GM20431 (cell line): ENCODE results near the gene ERBB2.

ENCODE experiments used
- in situ Hi-C: fragments of 300-500 bp; cut with MseI, MboI; formaldehyde crosslinking; loops from one replicate; pipeline ENCODE4 v1.15.0; 2020; ENCODE audit warnings: low sequenced_read_pairs; ENCODE audit not compliant: unreplicated experiment

ERBB2 gene

DNA sequence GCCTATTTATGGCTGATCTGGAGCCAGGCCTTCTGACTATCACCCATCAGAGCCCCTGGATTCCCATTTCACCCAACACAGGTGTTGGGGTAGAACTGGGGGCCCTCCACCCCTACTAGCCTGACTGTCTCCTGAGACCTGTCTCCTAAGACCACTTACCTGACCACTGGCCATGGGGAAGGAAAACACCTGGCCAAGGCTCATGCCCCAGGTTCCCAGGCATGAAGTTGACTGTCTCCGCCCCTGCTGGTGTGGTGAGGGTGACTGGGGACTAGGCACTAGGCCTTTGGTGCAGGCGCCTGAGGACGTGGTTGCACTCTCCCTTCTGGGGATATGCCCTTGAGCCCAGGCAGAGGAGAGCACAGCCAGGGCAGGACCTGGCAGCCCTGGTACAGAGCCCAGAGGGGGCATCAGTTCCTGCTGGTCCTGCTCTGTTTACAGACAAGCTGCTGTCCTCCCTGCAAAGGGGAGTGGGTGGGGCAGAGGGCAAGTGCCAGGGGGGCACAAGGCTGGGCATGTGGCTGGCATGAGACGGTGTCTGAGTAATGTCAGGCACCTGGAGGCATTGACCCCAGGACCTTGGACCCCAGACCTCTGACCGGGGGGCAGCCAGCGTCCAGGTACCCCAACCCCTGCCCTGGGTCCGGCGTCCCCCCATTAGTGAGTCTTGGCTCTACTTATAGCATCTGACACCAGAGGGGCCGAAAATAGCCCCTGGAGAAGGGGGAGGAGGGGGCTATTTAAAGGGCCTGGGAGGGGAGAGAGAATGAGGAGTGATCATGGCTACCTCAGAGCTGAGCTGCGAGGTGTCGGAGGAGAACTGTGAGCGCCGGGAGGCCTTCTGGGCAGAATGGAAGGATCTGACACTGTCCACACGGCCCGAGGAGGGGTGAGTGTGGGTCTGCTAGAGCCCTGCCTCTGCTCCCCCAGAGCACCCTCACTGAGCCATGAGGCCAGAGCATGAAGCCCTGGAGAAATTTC lies 35.0 kb upstream of the ERBB2 start, which contains the start of gene TCAP:
Gene TCAP (plus strand): TSS at position 769 of the 981 bp plus-strand sequence. CDS start 11 bp downstream, at position 780.
- in situ Hi-C loops, result no loop called here

DNA sequence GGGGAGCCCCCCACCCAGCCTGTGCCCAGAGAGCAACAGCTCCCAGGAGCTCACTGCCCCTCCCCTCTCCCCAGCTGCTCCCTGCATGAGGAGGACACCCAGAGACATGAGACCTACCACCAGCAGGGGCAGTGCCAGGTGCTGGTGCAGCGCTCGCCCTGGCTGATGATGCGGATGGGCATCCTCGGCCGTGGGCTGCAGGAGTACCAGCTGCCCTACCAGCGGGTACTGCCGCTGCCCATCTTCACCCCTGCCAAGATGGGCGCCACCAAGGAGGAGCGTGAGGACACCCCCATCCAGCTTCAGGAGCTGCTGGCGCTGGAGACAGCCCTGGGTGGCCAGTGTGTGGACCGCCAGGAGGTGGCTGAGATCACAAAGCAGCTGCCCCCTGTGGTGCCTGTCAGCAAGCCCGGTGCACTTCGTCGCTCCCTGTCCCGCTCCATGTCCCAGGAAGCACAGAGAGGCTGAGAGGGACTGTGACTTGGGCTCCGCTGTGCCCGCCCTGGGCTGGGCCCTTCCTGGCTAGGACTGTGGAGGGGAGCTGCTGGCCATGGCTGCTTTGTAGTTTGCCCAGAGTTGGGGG lies 34.1 kb upstream of the ERBB2 start:
- in situ Hi-C loops, result no loop called here

DNA sequence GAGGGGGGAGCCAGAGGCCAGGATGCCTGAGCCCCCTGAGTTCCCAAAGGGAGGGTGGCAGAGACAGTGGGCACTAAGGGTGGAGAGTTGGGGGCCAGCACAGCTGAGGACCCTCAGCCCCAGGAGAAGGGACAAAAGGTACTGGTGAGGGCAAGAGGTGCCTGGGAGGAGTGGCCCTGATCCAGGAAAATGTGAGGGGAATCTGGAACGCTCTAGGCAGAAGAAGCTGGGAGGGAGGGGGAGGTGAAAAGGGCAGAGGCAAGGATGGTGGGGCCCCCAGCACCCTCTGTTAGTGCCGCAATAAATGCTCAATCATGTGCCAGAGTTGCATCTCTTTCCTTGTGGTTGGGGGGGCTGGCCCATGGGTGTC lies 33.6 kb upstream of the ERBB2 start:
- in situ Hi-C loops, result no loop called here

DNA sequence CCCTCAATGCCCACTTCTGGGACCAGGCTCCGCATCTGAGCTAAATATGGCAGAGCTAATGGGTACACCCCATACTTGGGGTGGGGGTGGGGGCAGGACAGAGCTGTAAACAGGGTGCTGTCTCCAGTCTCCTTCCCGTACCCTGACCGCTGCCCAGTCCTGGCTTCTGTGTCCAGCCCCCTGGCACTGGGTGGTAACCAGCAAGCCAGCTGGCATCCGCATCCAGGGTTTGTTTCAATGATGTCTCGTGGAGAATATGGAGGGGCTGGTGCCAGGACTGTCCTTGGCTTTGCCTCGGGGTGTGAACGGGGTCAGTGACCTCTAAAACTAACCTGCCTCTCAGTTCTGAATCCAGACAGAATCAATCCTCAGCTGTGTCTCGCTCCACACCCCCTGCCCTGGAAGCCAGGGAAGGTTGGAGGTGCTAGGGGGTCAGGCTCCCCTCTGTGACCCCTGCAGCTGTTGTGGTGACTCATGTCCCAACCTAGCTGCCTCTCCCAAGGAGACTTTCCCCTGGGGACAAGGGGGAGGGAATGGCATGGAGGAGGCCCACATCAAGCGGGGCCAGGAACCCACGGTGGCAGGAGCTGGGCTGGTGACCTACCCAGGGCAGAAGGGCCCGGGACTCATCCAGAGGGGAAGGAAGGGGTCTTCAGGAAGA lies 33.1 kb upstream of the ERBB2 start:
- in situ Hi-C loops, result no loop called here

DNA sequence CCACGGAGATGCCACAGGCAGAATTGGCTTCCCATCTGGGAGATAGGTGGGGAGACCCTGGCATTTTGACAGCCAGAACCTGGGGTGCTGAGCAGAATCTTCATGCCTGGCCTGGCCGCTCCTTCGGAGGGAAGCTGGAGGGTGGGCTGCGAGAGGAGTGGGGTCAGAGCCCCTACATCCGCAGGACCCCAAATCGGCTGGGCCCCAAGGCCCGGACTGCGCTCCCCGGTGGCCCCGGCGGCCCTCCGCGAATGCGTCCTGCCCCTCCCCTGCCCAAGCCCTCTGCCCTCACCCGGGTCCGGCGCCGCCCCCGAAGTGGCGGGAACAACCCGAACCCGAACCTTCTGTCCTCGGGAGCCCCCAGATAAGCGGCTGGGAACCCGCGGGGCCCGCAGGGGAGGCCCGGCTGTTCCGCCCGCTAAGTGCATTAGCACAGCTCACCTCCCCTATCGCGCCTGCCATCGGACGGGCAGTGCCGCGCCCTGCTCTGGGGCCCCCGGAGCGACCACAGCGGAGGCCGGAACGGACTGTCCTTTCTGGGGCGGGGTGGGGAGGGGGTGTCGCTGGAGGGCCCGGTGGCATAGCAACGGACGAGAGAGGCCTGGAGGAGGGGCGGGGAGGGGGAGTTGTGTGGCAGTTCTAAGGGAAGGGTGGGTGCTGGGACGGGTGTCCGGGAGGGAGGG lies 32.5 kb upstream of the ERBB2 start:
- in situ Hi-C loops, result no loop called here

DNA sequence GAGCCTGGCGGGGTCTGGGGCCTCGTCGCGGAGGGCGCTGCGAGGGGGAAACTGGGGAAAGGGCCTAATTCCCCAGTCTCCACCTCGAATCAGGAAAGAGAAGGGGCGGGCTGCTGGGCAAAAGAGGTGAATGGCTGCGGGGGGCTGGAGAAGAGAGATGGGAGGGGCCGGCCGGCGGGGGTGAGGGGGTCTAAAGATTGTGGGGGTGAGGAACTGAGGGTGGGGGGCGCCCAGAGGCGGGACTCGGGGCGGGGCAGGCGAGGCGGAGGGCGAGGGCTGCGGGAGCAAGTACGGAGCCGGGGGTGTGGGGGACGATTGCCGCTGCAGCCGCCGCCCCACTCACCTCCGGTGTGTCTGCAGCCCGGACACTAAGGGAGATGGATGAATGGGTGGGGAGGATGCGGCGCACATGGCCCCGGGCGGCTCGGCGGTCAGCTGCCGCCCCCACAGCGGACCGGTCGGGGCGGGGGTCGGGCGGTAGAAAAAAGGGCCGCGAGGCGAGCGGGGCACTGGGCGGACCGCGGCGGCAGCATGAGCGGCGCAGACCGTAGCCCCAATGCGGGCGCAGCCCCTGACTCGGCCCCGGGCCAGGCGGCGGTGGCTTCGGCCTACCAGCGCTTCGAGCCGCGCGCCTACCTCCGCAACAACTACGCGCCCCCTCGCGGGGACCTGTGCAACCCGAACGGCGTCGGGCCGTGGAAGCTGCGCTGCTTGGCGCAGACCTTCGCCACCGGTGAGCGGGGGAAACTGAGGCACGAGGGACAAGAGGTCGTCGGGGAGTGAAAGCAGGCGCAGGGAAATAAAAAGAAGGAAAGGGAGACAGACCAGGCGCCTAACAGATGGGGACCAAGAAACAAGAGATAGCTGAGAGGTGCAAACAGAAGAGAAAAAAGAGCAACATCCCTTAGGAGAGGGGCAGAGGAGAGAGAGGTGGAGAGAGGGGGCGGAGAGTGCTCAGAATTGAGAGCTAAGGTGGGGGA lies 31.6 kb upstream of the ERBB2 start, which contains the start of gene PNMT:
Gene PNMT (plus strand): TSS at position 509 of the 980 bp plus-strand sequence. CDS start 23 bp downstream, at position 532.
- in situ Hi-C loops, result no loop called here

DNA sequence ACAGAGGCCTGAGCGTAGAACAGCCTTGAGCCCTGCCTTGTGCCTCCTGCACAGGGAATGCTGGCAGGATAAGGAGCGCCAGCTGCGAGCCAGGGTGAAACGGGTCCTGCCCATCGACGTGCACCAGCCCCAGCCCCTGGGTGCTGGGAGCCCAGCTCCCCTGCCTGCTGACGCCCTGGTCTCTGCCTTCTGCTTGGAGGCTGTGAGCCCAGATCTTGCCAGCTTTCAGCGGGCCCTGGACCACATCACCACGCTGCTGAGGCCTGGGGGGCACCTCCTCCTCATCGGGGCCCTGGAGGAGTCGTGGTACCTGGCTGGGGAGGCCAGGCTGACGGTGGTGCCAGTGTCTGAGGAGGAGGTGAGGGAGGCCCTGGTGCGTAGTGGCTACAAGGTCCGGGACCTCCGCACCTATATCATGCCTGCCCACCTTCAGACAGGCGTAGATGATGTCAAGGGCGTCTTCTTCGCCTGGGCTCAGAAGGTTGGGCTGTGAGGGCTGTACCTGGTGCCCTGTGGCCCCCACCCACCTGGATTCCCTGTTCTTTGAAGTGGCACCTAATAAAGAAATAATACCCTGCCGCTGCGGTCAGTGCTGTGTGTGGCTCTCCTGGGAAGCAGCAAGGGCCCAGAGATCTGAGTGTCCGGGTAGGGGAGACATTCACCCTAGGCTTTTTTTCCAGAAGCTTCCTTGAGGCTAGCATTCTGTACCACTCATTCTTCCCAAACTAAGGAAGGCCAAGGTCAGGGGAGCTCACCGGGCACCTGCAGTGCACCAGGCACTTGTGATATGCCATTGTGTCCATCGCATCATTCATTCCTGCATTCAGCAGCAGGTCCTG lies 29.7 kb upstream of the ERBB2 start:
- in situ Hi-C loops, result no loop called here

DNA sequence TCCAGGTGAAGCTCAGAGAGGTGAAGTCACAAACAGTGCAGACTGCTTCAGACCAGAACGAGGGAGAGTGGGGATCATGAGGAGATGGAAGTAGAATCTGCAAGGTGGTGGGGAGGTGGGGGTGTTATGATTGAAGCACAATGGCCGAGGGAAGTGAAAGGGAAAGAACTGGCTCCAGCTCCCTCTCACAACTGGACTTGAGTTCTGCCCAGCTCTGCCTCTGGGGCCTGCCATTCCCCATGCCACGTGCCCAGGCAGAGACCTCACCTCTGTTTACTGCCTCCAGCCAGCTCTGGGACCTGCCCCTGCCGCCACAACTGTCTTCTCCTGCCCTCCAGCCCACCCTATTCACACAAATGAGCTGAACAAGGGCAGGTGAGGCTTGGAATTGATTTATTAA lies 29.1 kb upstream of the ERBB2 start:
- in situ Hi-C loops, result no loop called here

DNA sequence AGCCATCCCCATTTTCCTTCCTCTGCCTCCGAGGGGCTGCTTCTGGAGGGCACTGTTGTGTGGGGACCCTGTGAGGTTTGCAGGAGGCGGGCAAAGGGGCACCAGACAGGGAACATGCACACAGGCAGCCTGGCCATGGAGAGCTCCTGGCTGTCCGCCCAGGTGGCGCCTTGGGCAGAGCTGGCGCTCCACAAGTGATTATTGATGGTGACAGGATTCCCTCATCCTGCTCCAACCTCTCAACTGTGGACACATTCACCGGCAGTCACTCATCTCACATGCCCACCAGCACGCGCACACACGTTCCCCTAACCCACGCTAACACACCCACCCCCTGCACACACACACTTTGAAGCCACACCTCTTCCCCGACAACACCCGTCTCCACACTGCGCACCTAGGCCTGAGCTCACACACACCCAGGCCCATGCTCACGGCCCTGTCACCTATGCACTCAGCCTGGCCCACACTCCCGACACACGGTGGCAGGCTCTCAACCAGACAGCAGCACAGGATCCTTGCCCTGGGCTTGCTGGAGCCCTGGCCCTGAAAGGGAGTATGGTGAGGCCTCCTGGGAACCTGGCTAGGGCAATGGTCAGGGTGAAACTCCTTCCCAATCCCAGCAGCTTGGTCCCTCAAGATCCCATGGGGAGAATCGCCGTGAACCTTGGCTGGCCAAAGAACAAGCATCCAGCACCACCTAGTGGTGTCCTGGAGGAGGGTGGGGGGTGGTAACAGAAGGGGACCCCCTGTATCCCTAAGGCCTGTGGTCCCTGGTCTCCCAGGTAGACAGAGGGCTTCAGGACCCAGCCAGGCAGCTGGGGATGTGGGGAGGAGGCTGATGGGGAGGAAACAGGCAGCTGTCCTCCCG lies 28.0 kb upstream of the ERBB2 start:
- in situ Hi-C loops, result no loop called here

DNA sequence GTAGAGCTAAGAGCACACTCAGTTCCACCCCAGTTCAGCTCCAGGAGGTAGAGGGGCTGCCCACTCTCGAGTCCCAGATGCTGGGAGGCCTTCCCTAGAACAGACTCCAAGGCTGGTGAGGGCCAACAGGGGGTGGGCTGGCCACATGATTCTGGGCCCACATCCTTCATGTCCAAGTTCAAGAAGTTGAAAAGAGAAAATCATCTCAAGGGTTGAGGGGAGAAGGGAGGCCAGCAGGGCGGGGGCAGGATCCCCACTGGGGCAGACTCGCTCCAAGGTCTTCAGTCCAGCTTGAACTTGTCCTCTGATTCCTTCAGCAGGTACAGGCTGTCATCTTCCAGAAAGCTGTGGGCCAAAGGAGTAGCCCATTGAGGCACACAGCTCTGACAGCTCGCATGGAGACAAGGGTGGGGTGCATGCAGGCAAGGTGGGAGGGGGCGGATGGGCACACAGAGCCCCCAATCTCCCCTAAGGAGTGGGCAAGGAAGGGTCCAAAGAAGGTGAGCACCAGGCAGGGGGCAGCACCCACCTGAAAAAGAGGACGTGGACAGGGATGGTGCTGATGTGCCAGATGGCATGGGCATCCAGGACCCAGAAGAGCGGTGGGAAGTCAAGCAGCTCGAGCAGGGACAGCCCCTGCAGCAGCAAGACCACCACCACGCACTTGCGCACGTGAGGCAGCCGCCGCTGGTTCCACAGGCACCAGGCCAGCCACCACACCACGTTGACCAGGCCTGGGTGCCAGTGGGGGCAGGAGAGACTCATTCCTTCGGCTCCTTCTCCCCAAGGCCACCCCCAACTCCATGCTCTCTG lies 27.1 kb upstream of the ERBB2 start:
- in situ Hi-C loops, result no loop called here

DNA sequence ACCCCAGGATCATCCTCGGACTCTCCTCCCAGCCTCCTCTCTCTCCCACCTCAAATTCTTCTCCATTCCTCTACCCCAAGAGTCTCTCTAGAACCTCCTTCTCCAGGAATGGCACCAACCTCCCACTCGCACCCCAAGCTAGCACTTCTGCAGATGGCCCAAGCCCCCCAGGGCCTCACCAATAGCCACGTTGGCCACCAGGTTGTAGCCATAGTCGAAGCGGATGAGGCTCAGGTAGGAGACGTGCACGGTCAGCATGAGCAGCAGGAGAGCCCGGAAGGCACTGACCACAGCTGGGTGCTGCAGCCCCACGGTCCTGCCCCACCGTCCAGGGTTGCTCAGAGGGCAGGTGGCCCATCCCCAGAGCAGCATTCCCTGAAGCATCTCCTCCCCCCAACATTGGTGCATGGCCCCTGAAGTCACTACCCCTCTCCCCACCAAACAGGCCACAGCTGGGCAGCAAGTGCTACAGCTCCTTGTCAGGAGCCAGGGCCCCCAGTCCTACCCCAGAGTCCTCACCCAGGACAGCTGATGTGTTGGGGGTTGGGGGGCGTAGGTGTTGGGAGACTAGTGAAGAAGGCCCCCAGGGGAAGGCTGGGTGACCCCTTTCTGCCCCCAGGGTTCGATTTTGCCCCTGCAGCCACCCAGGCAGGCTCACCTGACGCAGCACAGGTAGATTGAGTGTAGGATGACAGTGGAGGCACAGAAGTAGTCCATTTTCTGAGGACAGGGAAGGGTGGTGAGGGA lies 26.4 kb upstream of the ERBB2 start:
- in situ Hi-C loops, result no loop called here

DNA sequence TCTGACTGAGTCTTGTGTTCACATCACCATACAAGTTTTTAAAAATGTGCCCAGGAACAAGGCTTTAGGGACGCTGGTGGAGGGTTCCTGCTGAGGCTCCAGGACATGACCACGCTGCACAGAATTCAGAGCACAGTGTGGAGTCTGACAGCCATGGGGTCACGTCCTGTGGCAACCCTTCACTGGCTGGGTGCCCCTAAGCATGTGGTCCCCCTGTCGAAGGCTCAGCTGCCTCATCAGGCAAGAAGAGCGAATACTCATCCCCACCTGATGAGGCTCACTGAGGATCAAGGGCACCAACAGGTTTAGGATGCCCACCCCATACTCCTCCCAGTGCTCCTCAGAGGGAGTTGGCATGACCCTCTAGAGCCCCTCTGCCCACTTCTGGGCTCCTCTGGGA lies 25.7 kb upstream of the ERBB2 start:
- in situ Hi-C loops, result no loop called here

DNA sequence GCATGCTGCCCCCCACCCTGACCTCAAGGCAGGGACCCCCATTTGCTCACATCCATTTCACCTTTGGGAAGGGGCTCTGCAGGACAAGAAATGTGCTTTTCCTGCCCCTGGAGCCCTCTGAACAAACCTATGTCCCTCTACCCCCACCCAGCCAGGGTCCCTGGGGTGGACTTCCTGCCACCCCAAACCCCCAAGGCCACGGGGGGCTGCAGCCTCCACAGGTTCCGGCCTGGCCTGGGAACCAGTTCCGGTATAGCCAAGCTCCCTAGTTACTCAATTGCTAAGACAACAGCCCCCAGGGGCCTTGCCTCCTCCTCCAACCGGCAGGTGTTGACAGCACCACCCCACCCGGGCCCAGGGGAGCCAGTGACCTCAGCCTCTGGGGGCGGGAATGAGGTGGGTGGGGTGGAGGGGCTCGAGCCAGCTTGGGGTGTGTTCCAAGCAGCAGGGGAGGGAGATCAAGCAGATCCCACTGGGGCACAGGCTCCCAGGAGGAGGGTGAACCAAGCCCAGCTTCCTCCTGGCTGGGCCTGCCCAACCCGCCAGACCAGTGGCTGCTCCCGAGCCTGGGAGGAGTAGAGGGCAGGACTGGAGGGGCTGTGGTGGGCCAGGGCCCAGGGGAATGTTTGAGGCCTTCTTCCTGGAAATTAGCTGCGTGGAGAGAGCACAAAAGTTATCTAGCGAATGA lies 25.0 kb upstream of the ERBB2 start:
- in situ Hi-C loops, result no loop called here

DNA sequence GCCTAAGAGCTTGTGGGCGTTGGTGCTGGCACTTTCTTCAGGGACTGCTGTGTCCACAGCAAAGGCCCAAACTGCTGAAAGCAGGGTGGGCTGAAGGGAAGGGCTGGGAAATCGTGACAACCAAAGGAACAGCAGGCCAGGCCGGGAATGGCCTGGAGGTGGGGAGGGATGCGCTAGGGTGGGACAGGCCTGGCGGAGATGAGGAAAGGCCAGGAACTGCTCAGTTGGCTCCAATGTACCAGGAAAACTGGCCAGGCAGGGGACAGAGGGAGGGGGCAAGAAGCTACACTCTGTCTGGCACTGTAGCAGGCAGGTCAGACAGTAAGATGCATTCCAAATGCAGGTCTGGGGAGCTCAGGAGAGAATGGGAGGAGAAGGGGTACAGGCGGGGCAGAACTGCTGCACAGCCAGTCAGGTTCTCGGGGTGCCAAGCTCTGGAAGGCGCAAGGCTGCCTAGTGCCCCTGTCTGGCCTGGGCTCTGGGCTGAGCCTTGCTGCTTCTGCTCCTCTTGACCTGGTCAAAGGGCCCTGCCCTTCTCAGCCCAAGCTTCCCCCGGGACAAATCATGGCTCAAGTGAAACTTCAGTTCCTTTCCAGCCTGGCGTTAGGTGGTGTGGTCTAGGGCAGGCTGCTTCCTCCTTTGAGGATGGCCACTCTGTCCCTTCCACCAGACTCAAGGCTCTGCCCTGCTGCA lies 24.3 kb upstream of the ERBB2 start:
- in situ Hi-C loops, result no loop called here
